GM19238 (cell line): Measurements from ENCODE around the gene STK11.
A peak's percentile ranks its signal among the peaks of the same experiment; 100 is the strongest.
"Not testable (repeated sequence)": the region's sequence is repeated elsewhere in the genome, so short reads cannot be mapped to it uniquely, and the experiment has no call there.

Experiments
- DNase-seq: peaks from one replicate; pipeline ENCODE4 v3.0.0; 2011; ENCODE audit warnings: low spot score; ENCODE audit not compliant: insufficient read length

The STK11 gene

DNA sequence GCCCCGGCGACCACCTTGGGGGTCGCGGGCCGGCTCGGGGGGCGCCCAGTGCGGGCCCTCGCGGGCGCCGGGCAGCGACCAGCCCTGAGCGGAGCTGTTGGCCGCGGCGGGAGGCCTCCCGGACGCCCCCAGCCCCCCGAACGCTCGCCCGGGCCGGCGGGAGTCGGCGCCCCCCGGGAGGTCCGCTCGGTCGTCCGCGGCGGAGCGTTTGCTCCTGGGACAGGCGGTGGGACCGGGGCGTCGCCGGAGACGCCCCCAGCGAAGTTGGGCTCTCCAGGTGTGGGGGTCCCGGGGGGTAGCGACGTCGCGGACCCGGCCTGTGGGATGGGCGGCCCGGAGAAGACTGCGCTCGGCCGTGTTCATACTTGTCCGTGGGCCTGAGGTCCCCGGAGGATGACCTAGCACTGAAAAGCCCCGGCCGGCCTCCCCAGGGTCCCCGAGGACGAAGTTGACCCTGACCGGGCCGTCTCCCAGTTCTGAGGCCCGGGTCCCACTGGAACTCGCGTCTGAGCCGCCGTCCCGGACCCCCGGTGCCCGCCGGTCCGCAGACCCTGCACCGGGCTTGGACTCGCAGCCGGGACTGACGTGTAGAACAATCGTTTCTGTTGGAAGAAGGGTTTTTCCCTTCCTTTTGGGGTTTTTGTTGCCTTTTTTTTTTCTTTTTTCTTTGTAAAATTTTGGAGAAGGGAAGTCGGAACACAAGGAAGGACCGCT, 729 bp downstream of the STK11 start:
- no peak for DNase-seq

DNA sequence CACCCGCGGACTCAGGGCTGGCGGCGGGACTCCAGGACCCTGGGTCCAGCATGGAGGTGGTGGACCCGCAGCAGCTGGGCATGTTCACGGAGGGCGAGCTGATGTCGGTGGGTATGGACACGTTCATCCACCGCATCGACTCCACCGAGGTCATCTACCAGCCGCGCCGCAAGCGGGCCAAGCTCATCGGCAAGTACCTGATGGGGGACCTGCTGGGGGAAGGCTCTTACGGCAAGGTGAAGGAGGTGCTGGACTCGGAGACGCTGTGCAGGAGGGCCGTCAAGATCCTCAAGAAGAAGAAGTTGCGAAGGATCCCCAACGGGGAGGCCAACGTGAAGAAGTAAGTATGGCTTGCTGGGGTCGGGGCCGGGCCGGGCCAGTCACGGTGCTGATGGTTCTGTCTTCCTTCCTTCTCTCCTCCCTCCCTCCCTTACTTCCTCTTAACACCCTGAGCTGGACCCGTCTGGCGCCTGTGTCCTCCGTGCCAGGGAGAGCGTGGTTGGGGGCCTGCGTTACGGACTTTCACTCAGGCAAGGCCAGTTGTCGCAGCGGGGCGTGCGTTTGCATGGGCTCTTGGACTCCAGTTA, 1.4 kb downstream of the STK11 start:
- no peak for DNase-seq

DNA sequence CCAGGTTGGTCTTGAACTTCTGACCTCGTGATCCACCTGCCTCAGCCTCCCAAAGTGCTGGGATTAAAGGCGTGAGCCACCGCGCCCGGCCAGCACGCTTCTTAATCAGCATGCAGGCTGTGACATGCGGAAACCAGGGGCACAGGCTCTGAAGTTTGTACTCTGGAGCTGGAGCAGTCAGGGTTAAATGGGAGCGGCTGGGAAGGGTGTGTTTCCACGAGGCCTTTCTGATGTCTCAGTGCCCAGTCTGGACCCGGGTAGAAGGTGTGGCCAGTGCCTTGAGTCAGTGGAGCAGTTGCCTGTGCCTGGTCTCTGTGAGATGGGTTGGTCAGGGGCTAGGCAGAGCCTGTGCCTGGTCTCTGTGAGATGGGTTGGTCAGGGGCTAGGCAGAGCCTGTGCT, 3.3 kb downstream of the STK11 start:
- DNase-seq: not testable (repeated sequence)

DNA sequence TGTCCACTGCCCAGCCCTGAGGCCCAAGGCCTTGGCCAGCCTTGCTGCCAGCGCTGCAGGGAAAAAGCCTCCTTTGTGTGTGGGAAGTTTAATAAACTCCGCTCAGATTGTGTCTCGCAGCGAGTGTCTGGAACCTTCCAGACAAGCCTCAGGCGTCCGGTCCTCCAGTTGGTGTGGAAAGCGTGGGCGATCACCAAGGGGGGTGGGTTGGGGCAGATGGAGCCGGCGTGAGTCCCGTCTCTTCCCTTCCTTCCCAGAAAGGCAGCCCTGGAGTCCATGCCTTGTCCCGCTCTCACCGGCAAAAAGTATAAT, 4.6 kb downstream of the STK11 start:
- DNase-seq: no peak

DNA sequence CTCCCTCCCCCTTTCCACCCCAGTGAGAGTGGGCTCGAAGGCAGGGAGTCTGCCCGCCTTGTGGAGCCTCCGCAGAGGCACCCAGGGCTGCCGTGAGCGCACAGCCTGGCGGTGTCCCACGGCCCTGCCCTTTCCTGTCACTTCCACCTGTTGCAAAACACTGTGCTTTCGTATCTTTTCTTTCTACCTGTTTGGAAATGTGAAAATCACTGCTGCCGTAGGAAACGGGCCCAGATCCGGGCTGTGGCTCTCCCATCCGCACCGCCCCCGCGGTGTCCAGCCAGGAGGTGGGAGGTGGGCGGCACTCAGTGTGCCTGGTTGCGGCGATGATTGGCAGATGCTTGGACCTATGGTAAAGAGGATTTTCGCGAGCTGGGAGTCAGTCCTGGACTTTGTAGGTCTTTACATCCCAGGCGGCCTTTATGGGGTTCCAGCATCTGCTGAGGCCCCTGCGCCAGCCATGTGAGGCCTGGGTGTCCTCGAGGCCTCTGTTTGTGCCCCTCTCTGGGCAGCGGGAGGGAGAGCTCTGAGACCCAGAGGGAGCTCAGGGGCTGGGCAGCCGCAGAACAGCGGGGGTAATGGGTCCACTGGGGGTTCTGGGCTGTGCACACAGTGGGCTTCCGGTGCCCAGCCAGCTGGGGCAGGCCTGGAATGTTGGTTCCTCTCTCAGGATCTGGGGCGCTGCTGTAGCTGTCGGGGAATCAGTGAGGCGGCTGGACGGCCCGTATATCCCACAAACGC, 6.1 kb downstream of the STK11 start:
- no peak for DNase-seq

DNA sequence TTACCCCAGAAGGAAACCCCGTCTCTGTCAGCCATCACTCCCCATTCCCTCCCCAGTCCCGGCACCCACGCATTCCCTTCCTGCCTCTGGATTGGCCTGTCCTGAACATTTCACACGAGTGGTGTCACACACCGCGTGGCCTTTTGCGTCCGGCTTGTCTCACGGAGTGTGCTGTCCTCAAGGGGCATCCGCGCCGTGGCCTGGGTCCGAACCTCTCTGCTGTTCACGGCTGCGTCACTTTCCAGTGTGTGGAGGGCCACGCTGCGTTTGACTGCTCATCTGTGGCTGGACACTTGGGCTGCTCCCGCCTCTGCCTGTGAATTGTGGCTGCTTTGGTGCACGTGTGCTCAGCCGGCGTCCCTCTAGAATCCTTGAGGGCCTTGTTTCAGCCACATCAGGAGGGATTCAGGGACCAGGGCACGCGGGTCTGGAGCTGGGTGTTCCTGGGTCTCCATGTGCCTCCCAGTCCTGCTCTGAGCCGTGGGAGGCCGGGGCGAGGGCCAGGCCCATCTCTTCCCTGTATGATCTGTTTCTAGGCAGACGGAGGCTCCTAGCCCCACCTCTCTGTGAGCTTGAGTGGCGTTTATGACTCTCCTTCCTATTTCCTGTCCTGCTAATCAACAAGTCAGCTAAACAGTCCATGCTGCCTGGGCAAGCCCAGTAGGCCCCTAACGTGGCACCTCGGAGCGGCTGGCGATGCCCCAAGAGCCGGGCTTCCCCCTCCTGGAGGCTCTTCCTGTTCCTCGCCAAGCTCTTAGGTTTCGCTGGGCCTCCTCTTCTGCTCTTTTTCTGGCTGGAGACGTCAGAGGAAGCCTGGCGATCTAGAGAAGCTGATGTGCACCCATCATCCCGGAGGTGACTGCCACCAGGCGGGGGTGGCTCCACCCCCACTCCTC, 8.1 kb downstream of the STK11 start:
- no peak for DNase-seq

DNA sequence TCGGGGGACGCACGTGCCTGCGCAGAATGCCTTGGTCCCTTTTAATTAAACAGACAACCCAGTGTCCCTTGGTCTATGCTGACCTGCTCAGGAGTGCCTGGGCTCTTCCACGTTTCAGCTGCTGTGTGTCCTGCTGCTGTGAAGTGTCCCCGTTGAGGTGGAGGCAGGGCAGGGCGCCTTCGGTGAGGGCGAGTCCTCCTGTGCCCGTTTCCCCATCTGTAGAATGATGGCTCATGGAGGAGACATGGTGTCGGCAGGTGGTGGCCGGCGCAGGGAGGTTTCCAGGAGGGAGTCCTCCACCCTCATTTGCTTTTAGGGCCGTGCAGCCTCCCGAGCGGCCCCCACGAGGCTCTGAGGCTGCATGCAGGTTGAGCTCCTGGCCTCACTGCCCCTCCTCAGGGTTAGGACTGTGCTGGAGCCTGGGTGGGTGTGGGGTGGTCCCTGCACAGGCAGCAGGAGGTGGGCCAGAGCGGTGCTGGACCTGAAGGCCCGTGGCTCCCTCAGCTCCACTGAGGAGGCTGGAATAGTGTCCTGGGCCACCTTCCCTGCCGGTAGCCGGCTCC, 8.8 kb downstream of the STK11 start:
- DNase-seq: no peak

DNA sequence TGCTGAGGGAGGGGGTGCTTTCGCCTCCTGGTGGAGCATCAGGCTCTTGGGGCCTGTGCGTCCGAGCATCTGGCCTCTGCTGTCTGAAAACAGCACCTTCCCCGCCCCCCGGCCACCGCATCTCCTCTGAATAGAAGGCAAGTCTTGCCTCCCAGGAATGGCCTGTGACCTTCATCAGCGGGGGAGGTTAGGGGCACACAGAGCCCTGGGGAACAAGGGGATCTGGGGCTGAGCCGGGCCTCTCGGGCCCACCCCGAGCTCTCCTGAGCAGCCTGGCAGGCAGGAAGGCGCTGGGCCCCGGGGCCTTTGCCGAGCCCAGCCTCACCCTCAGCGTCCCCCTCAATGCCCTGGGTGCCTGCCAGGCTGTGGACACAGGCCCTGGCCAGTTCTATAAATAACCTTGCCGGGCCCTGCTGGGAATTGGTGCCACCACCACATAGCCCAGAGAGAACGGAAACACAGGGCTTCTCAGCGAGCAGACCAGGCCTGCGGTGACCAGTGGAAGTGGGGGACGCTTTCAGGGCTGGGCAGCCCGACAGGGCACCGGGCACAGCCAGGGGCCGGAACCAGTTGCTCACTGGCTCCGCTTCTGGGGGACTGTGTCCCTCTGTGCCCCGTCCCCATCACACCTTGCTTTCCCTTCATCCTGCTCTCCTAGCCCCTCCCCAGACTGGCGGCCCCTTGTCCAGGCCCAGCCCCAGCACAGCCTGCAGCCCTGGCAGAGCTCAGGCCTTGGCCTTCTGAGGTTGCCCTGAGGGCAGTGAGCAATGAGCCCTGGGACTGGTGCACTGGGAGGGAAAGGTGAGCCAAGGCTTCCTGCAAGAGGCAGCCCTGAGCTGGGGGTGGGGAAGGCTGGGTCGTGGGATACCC, 9.5 kb downstream of the STK11 start:
- DNase-seq: no peak

DNA sequence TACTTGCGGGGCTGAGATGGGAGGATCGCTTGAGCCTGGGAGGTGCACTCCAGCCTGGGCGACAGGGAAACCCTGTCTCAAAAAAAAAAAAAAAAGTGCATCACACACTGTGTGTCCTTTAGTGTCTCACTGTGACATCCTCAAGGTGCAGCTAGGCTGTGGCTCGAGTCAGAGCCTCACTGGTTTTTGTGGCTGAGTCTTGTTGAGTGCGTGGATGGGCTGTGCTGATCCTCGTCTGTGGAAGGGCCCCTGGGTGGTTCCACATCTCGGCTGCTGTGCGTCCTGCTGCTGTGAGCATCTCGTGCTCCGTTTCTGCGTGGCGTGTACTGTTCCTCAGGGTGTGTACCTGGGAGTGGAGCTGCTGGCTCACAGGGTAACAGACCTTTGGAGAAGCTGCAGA, 11.2 kb downstream of the STK11 start:
- no peak for DNase-seq

DNA sequence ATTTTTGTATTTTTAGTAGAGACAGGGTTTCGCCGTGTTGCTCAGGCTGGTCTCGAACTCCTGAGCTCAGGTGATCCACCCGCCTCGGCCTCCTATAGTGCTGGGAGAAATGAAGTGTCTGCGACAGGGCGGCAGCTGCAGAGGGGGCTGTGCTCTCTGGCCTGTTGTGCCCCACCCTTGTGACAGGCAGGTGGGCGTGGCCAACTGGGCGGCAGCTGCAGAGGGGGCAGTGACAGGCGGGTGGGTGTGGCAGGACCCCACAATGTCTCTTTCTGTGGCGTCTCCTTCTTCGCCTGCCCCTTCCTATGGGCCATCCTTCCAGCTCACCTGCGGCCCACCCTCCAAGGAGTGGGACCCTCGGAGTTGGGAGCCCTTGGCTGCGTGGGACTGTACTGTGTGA, 11.8 kb downstream of the STK11 start:
- no peak for DNase-seq

DNA sequence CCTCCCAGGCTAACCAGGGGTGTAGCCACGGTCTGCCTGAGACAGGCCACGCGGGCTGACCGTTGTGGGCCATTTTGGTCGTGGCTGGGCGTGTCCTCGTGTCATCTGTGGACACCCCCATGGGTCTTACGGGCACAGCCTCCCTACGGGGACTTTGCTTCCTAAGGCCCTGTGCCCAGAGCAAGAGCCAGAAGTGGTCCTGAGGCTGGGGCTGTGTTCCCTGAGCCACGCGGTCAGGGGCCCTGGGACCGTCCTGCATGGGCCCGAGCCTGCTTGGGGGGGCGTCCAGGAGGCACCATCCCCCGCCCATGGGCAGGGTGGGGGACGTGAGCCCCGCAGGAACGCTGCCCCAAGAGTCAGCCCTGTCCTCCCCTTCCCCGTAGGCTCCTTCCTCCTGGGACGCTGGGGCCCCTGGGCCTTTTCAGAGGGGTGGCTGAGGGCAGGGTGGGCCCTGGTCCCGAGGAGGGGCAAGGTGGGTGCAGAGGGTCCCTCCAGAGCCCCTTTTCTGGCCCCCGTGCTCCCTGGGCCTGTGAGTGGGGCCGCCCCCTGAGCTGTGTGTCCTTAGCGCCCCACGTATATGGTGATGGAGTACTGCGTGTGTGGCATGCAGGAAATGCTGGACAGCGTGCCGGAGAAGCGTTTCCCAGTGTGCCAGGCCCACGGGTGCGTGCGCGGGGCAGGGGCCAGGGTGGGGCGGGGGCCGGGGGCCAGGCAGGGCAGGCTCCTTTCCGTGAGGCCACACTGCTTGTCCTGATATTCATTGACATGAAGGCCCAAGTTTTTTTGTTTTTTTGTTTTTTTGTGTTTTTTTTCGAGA, 13.4 kb downstream of the STK11 start:
- no peak for DNase-seq

DNA sequence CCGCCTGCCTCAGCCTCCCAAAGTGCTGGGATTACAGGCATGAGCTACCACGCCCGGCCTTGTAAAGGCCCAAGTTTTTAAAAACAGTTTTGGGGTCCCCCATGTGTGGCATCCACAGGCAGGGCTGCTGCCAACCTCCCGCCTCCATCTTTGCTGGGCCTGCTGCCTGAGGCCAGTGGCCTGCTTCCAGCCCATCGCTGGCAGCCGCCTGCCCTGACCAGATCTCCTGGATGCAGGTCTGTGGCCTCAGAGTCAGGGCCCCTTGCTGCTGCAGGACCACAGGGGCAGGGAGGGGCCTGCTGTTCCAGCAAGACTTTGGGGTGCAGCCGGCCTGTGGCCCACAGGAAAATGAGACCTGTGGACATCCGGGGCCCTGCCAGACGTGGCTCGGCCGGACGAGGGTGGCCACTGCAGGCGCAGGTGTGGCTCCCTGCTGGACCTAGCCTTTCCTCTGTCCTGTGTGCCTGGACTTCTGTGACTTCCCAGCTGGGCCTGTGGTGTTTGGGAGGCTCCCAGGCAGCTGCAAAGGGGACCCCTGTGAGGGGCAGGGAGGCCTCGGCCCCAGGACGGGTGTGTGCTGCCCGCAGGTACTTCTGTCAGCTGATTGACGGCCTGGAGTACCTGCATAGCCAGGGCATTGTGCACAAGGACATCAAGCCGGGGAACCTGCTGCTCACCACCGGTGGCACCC, 14.4 kb downstream of the STK11 start:
- no peak for DNase-seq

DNA sequence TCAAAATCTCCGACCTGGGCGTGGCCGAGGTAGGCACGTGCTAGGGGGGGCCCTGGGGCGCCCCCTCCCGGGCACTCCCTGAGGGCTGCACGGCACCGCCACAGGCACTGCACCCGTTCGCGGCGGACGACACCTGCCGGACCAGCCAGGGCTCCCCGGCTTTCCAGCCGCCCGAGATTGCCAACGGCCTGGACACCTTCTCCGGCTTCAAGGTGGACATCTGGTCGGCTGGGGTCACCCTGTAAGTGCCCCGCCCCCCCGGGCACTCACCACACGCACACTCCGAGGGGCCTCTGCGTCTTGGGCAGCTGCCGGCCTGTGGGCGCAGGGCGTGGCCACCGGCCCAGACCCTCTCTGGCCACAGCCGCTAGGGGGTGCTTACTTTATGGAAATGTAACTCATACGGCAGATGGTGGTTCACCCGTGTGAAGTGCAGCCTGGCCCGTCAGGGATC, 14.9 kb downstream of the STK11 start:
- no peak for DNase-seq

DNA sequence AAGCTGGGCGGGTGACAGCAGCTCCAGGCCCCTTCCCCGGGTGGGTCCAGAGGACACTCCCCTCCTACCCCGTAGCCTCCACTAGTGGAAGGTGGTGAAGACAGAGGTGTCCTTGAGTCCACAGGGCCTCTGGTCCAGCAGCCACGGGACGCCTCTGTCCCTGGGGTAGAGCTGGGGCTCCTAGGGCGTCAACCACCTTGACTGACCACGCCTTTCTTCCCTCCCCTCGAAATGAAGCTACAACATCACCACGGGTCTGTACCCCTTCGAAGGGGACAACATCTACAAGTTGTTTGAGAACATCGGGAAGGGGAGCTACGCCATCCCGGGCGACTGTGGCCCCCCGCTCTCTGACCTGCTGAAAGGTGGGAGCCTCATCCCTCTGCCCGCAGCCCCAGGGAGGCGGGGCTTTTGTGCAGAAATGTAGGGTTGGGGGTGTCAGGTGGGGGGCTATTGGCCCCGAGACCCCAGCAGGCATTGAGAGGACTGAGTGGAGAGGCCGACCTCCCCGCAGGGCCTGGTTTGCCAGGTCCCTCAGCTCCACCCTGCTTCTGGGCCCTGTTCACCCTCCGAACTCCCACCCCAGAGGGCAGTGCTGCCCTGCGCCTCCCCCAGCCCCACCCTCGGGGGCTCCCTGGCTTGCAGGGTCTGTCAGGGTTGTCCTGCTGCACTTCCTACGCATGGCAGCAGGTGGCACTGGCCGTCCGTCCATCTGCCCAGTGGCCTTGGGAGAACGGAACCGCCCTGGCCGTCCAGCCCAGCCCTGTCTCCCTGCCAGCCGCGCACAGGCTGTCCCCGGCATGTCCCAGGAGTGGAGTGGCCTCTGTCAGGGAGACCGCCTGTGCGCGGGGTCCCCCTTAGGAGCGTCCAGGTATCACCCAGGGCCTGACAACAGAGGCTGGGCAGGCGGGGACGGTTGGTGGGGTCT, 15.7 kb downstream of the STK11 start:
- no peak for DNase-seq

DNA sequence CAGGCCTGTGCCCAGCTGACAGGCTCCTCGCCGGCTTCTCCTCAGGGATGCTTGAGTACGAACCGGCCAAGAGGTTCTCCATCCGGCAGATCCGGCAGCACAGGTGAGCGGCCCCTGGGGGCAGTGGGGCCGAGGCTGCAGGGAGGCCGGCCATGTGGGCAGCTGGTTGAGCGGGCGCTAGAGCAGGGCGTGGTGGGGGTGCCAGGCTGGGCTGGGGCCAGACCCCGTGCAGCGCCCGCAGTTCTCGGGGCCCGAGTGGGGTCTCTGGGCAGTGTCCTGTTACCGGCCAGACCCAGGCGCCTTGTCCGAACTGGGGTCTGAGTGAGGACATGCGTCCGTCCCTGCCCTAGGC, 16.3 kb downstream of the STK11 start:
- no peak for DNase-seq

DNA sequence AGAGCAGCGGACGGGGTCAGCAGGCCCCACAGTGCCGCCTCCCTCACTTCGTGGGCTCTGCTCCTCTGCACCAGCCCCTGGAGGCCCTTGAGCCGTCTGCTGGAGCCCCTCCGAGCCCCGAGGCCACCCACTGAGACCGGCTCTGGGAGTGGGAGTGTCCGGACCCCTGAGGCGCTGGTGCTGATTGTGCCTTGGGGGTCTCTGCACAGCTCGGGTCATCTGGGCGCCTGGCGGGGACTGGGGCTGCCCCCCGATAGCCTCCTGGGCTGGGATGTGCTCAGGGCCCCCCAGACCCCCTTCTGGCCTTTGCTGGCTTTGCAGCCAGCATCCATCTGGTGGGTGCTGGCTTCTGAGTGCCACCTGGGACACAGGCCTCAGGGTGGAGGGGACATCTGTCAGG, 16.8 kb downstream of the STK11 start:
- DNase-seq: no peak

DNA sequence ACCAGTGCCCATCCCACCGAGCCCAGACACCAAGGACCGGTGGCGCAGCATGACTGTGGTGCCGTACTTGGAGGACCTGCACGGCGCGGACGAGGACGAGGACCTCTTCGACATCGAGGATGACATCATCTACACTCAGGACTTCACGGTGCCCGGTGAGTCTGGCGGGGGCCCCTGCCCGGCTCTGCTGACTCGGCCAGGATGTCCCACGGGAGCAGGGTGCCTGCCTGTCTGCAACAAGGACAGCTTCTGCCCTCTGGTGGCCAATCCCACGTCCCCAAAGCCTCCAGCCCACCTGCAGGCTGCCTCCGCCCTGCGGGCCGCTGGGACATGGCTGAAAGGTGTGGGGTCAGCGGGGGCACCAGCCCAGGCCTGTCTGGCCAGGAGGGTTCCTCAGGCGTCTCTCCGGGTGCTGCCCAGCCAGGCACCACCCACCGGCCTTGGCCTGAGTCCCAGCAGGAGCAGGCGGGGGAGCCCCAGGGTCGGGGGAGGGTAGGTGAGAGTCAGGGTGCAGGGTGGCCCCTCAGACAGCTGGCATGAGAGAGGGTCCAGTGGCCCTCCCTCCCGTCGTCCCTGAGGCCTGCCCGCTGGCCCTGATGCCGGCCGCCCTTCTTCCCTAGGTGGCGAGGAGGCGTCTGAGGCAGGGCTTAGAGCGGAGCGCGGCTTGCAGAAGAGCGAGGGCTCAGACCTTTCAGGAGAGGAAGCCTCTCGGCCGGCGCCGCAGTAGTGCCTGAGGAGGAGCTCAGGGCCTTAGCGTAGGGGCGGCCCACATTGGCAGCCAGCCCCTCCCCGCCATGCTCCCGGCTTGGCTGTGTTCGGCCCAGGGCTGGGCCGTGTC, 17.7 kb downstream of the STK11 start:
- DNase-seq: peak; percentile 67
